Measurements from ENCODE around the gene ARHGAP22. TPM values are rescaled to one million over a fixed set of nuclear protein-coding genes. Genes with fewer than 3 reads are reported as not detected.

ARHGAP22 gene
- total and polyA plus RNA-seq, 2 experiments from 2014 or later = 3.2 to 7.8 TPM

DNA sequence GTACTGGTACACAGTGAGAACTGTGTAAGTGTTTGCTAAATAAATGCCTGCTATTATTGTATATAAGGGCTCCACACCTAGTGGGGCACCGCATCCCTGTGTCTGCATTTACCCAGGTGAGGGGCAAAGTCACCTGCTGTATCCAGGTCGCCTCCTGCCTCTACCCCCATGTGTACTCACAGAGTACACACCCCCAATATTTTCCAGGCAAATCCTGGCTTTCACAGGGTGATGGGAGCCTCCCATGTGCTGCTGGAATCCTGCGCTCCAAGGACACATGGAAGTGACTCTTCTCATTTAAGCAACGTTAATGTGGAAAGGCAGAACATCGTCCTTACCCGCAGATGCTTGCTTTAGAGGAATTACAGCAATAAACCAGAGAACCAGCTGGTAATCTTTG is 48.2 kb downstream of the ARHGAP22 start:
- Histone ChIP-seq H3K27me3 (no peaks in the 10 kb centered on the region), H3K4me3 (no peak overlapping the region), H3K36me3 (no peaks in the 10 kb centered on the region), H3K4me1 (ENCODE audit: low read depth) (no peaks in the 10 kb centered on the region), H3K27ac (no peak overlapping the region), H3K9me3 (ENCODE audit: low read depth) (no peaks in the 10 kb centered on the region)
- TF ChIP-seq, protein P1, sequence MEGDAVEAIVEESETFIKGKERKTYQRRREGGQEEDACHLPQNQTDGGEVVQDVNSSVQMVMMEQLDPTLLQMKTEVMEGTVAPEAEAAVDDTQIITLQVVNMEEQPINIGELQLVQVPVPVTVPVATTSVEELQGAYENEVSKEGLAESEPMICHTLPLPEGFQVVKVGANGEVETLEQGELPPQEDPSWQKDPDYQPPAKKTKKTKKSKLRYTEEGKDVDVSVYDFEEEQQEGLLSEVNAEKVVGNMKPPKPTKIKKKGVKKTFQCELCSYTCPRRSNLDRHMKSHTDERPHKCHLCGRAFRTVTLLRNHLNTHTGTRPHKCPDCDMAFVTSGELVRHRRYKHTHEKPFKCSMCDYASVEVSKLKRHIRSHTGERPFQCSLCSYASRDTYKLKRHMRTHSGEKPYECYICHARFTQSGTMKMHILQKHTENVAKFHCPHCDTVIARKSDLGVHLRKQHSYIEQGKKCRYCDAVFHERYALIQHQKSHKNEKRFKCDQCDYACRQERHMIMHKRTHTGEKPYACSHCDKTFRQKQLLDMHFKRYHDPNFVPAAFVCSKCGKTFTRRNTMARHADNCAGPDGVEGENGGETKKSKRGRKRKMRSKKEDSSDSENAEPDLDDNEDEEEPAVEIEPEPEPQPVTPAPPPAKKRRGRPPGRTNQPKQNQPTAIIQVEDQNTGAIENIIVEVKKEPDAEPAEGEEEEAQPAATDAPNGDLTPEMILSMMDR (IDR thresholded peaks at IDR 0.05; ENCODE audit: low read depth, low read length) = no peak
- no peak for DNase-seq (ENCODE audit: low read depth in 1 of 2, low spot score in 1 of 2)

DNA sequence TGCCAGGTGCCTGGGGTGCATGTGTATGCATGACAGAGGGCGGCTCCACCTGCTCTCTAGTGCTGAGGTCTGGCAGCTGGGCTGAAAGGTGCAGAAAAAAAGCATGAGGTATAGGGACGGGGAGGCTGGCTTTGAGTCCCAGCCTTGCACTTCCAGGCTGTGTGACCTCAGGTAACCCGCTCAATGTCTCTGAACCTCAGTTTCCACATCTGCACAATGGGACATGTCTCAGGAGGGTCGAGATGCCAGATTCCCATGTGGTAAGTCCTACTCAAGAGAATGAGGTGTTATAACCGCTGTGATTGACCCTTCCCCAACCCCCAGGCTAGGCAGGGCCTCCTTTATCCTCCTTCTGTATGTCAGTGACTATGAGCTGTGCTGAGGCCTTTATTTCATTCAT is 48.8 kb downstream of the ARHGAP22 start:
- Histone ChIP-seq H3K4me3 (no peak overlapping the region), H3K9me3 (ENCODE audit: low read depth) (no peaks in the 10 kb centered on the region), H3K27me3 (no peaks in the 10 kb centered on the region), H3K4me1 (ENCODE audit: low read depth) (no peaks in the 10 kb centered on the region), H3K27ac (no peak overlapping the region), H3K36me3 (no peaks in the 10 kb centered on the region)
- TF ChIP-seq, protein P1 (IDR thresholded peaks at IDR 0.05; ENCODE audit: low read depth, low read length) = no peak
- no peak for DNase-seq (ENCODE audit: low read depth in 1 of 2, low spot score in 1 of 2)

DNA sequence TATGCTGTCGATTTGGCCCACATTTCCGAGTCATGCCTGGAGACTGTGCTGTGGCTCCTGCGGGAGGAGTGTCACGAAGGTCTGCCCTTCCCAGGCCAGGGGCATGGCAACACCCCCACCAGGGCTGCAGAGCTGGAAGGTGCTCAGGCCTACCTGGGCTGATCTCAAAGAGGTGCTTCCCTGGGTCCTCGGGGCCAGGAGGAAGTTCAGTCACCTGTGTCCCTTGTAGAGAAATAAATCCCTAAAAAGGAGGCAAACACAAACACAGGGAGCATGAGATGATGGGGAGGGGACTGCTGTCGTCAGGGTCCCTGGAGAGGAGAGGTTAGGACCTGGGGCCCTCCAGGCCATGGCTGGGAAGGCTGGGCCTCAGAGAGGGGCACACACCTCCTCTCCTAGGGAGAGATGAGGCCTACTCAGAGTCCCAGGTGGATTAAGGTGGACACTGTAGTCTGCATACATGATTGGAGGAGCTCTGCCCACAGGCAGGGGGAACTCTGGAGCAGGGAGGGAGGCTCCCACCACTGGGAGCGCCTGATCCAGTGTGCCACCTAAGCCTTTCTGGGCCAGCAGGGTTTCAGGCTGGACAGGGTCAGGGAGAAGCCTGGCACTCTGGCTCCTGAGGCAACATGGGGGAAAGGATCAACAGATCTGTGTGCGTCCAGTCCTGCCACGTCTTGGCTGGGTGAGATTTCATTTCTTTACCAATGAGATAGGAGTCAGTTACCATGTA is 49.4 kb downstream of the ARHGAP22 start:
- no peak overlapping the region for H3K4me3 ChIP-seq
- H3K27me3 ChIP-seq = no peaks in the 10 kb centered on the region
- H3K4me1 ChIP-seq (ENCODE audit: low read depth) = no peaks in the 10 kb centered on the region
- no peak overlapping the region for H3K27ac ChIP-seq
- no peak for DNase-seq (ENCODE audit: low read depth in 1 of 2, low spot score in 1 of 2)
- H3K9me3 ChIP-seq (ENCODE audit: low read depth) = no peaks in the 10 kb centered on the region
- TF ChIP-seq, protein P1 (IDR thresholded peaks at IDR 0.05; ENCODE audit: low read depth, low read length) = no peak
- no peaks in the 10 kb centered on the region for H3K36me3 ChIP-seq

DNA sequence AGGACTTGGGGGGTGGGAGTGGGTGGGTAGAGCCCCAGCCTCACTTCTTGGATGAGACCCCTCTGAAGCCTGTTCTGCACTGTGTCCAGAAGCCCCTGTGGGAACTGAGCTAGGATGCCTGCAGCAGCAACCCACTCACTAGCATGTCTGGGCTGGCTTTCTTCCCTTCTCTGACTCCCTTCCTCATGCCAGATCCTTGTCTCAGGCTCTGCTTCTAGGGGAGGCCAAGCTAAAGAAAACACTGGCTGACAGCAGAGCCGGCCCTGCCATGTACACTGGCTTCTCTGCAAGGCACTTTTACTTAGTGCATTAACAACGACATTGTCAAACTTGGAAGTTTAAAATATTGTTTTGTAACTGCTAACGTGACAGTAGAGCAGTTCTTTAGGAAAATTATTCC is 50.2 kb downstream of the ARHGAP22 start:
- H3K27me3 ChIP-seq = no peaks in the 10 kb centered on the region
- no peaks in the 10 kb centered on the region for H3K4me1 ChIP-seq (ENCODE audit: low read depth)
- no peaks in the 10 kb centered on the region for H3K36me3 ChIP-seq
- no peak overlapping the region for H3K27ac ChIP-seq
- peak in 1 of 2 donors; percentile 18 for DNase-seq (ENCODE audit: low read depth in 1 of 2, low spot score in 1 of 2)
- no peak overlapping the region for H3K4me3 ChIP-seq
- TF ChIP-seq, protein P1 (IDR thresholded peaks at IDR 0.05; ENCODE audit: low read depth, low read length) = no peak
- no peaks in the 10 kb centered on the region for H3K9me3 ChIP-seq (ENCODE audit: low read depth)

DNA sequence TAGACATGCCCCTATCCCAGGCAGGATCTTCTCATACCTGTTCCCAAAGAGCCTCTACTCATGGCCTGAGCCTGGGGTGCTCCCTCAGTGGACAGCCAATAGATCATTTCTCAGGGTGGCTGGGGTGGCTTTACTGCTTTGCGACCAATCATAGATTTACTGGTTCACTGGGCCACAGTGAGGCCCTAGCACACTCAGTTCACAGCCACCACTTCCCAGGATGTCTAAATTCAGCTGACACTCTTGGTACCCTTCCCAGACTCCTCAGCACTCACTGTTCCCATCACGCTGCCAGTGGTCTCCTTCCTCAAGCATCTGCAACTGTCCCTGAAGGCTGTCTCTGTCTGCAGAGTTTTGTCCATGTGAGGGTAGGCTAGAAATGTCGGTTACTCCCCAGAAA is 50.6 kb downstream of the ARHGAP22 start:
- Histone ChIP-seq H3K4me1 (ENCODE audit: low read depth) (no peaks in the 10 kb centered on the region), H3K4me3 (no peak overlapping the region), H3K27ac (no peak overlapping the region), H3K27me3 (no peaks in the 10 kb centered on the region), H3K36me3 (no peaks in the 10 kb centered on the region), H3K9me3 (ENCODE audit: low read depth) (no peaks in the 10 kb centered on the region)
- no peak for DNase-seq (ENCODE audit: low read depth in 1 of 2, low spot score in 1 of 2)
- TF ChIP-seq, protein P1 (IDR thresholded peaks at IDR 0.05; ENCODE audit: low read depth, low read length) = no peak
